Keratinocyte (primary cell): ENCODE results near the gene TLDC2.

Experiments
- CTCF ChIP-seq, 3 experiments: IDR thresholded peaks in 1 of 3; conservative IDR thresholded peaks in 1 of 3; optimal IDR thresholded peaks in 1 of 3; 2 replicates in 2 of 3; 3 replicates in 1 of 3; pipeline versions ENCODE3 to v1.5.1; 2011; ENCODE audit warnings: low read length in 3 of 3, mild to moderate bottlenecking in 3 of 3, moderate library complexity in 2 of 3, control low read depth in 1 of 3, inconsistent platforms in 1 of 3; ENCODE audit not compliant: insufficient read depth in 2 of 3; ENCODE audit errors: extremely low read depth in 1 of 3
- EZH2 ChIP-seq: IDR thresholded peaks from one replicate; pipeline ENCODE4 v1.6.1; 2012; ENCODE audit warnings: inconsistent platforms, mild to moderate bottlenecking, low read length, moderate library complexity

GRCh38 chr20:36908603-36909002, 32.7 kb downstream of the TLDC2 start:
- TF ChIP-seq CTCF (optimal IDR thresholded peaks at IDR 0.05 in 1 of 3, IDR thresholded peaks at IDR 0.05 in 1 of 3, conservative IDR thresholded peaks at IDR 0.05 in 1 of 3; ENCODE audit: extremely low read depth in 1 of 3, insufficient read depth in 2 of 3, low read length in 3 of 3) (no peak), EZH2 (no peak)
